A549 treated with CpdA at 1 μM for 4 hours (cell line): ENCODE results near the gene TRAF4. TPM values are rescaled to one million over a fixed set of nuclear protein-coding genes. Genes with fewer than 3 reads are reported as not detected.

Source experiments
- total RNA-seq: library from RNA; stranded (reverse); fragments of 200-300 nt; extraction: Qiagen RNA extraction; gene quantifications from 5 replicates; pipeline ENCODE4 v1.2.3, GENCODE V29; 2022; ENCODE audit warnings: low read depth

Gene TRAF4, protein sequence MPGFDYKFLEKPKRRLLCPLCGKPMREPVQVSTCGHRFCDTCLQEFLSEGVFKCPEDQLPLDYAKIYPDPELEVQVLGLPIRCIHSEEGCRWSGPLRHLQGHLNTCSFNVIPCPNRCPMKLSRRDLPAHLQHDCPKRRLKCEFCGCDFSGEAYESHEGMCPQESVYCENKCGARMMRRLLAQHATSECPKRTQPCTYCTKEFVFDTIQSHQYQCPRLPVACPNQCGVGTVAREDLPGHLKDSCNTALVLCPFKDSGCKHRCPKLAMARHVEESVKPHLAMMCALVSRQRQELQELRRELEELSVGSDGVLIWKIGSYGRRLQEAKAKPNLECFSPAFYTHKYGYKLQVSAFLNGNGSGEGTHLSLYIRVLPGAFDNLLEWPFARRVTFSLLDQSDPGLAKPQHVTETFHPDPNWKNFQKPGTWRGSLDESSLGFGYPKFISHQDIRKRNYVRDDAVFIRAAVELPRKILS
- total RNA-seq = 56.8 to 78.8 TPM (median 75.3 TPM) in 5 replicates

DNA sequence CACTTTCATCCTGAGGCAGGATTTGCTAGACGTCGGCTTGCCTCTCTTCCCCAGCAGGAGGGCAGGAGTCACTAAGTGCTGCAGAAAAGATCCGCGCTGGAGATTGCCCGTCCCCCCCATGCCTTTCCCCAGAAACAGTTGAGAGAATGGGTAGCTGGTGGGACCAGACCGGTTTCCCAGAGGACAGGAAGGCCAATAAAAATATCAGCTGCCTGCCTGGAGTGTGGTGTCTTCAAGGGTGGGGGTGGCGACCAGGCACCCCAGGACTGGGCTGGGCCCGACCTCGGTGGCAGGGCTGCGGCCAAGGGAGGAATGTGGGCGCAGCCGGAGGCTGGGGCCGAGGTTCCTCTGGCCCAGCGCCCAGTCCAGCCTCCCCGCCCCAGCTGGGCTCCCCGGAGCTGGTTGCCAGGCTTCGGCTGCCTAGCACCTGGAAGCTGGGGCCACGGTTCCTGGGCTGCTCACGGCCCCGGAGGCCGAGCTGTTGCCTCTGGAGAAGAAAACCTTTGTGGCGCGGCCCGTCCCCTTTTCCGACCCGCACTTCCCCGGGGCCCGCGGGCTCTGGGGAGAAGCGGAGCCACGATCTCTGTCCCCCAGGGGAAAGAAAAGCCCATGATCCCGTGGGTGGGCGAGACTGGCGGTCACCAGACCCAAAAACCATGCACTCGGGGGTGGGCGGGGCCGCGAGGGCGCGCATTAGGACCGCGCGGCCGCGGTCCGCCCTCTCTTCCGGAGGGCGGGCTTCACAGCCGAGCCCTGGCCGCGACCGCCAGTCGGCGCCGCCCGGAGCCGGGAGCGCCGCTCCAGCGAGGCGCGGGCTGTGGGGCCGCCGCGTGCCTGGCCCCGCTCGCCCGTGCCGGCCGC lies at the start of gene TRAF4:
Gene TRAF4 (plus strand): TSS at position 769 of the 861 bp plus-strand sequence. CDS start 102 bp downstream, outside the sequence.

DNA sequence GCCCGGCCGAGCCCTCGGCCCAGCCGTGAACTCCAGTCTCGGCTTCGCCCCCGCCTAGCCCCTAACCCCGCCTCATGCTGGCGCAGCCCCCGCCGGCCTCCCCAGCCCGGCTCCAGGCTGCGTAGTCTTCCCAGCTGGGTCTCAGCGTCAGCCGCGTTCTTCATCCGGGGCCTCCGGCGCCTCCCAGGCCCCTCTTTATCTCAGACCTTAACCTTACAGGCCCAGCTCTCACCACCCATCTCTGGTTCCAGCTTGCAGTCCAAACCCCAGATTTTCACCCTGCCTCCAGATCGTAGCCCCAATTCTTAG lies 32.1 kb upstream of the TRAF4 start, which contains the start of gene PROCA1:
Gene PROCA1 (minus strand): TSS at position 166 of the 309 bp plus-strand sequence. CDS start 228 bp downstream, outside the sequence.

DNA sequence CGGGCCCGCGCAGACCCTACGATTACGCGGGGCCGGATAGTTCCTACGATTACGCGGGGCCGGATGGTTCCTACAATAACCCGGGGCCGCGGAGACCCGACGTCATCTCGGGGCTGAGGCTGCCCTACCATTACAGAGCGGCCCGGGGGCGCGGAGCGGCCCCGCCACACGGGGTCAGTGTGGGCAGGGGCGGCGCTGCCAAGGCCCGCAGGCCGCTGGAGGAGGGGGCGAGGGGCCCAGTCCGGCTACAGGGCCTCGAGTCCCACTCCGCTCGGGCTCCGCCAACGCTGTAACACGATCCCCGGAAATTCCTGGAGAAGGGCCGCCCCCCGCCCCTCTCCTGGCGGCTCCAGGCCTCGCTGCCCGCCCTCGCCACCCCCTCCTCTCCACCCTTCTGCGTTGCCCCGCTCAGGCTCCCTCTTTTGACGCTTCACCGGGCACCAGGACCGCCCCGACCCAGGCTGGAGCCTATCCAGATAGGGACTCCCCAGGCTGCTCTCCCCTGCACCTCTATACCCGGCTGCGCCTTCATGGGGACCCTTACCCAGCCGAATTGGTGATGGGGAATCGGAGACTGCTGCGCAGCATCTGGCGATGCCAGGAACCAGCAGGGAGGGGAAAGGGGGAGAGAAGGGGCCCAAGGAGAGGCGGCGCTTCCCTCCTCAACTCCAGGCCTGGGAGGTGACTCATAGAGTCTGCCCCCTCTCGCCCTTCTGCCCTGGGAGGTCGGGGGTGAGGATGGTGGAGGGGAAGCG lies 26.1 kb upstream of the TRAF4 start, which contains the start of gene RAB34:
Gene RAB34 (minus strand): TSS at position 291 of the 755 bp plus-strand sequence. CDS start 602 bp downstream, outside the sequence.

DNA sequence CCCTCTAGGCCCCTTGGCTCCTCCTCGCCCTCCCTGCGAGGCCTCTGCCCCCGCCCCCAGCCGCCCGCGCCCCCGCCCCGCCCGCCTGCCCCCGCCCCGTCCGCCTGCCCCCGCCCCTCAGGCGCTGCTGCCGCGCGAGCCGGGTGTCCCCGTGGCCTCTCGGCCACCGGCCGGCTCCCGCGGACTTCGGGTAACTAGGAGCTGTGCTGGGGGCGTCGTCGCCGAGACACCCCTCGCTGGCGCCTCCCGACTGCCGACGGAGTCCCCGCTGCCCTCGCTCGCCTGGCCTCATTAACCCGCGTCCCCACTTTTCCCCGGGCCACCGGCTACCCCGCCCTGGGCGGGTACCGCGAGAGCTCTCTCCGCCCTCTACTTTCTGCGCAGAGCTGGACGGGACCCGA lies 17.6 kb upstream of the TRAF4 start, which contains the start of gene TLCD1:
Gene TLCD1 (minus strand): TSS at position 8 of the 401 bp plus-strand sequence. CDS start 136 bp downstream, outside the sequence.

DNA sequence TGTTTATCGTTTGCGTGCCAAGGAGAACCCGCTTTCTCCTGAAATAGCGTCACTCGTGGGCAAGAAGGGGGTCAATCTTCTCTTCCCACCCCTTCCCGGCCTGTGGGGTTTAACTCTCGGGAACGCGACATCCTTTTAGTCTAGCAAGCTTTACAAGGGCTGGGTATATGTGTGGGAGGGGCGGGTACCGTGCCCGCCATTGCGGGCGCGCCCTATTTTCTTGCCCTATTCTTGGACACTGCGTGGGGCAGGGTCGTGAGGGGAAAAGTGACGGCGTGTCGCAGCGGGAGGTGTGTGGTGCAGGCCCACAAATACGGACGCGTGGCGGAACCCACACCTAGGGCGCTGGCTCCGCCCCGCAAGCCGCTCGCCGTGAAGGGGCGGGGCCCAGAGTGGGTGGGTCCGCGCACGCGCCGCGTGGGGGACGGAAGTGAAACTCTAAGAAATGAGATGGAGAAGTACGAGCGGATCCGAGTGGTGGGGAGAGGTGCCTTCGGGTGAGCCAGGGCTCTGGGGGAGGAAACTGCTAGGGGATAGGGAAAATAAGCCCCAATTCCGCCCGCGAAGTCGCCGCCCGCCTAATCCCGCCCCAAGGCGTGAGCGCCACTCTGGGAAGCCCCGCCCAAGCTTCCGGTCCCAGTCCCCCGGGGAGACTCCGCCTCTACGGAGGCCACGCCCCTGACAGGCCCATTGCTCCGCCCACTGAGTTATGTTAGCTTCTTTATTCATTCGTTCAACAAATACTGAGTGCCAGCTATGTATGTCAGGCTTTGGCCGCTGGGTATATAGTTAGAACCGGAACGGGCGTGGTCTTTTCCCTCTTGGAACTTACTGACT lies 15.2 kb upstream of the TRAF4 start, which contains the start of gene NEK8:
Gene NEK8 (plus strand): TSS at position 425 of the 837 bp plus-strand sequence. CDS start 26 bp downstream, at position 451.

Other genes starting within 250 kb of the TRAF4 start
- 0.02 to 0.20 TPM (median 0.04 TPM) in 3 of 5 replicates, not detected in the others for gene FOXN1, start 237.7 kb upstream of the TRAF4 start, total RNA-seq
- gene UNC119, start 191.4 kb upstream of the TRAF4 start, total RNA-seq = 26.8 to 35.3 TPM (median 27.5 TPM) in 5 replicates
- 53.8 to 66.3 TPM (median 62.8 TPM) in 5 replicates for gene PIGS, start 172.5 kb upstream of the TRAF4 start, total RNA-seq
- gene ALDOC, start 167.1 kb upstream of the TRAF4 start, total RNA-seq = 1.2 to 2.5 TPM (median 1.9 TPM) in 5 replicates
- gene SPAG5, start 145.0 kb upstream of the TRAF4 start, total RNA-seq = 77.5 to 86.2 TPM (median 81.5 TPM) in 5 replicates
- gene RSKR, start 129.8 kb upstream of the TRAF4 start, total RNA-seq = 3.4 to 6.2 TPM (median 4.3 TPM) in 5 replicates
- gene BLTP2, start 98.9 kb upstream of the TRAF4 start, total RNA-seq = 54.9 to 85.2 TPM (median 59.7 TPM) in 5 replicates
- gene SDF2, start 82.1 kb upstream of the TRAF4 start, total RNA-seq = 80.1 to 93.3 TPM (median 86.3 TPM) in 5 replicates
- 71.8 to 81.6 TPM (median 75.5 TPM) in 5 replicates for gene SUPT6H, start 81.8 kb upstream of the TRAF4 start, total RNA-seq
- 1.0 to 2.2 TPM (median 1.3 TPM) in 5 replicates for gene PROCA1, start 32.1 kb upstream of the TRAF4 start, total RNA-seq
- 237 to 279 TPM (median 261 TPM) in 5 replicates for gene RAB34, start 26.1 kb upstream of the TRAF4 start, total RNA-seq
- gene RPL23A, start 24.0 kb upstream of the TRAF4 start, total RNA-seq = 1,884 to 2,485 TPM (median 2,244 TPM) in 5 replicates
- gene TLCD1, start 17.8 kb upstream of the TRAF4 start, total RNA-seq = 30.6 to 49.5 TPM (median 46.7 TPM) in 5 replicates
- 4.0 to 5.7 TPM (median 4.7 TPM) in 5 replicates for gene NEK8, start 15.2 kb upstream of the TRAF4 start, total RNA-seq
- 17.4 to 22.4 TPM (median 20.1 TPM) in 5 replicates for gene FAM222B, start 98.8 kb downstream of the TRAF4 start, total RNA-seq
- gene ERAL1, start 111.0 kb downstream of the TRAF4 start, total RNA-seq = 71.7 to 92.3 TPM (median 89.0 TPM) in 5 replicates
- gene FLOT2, start 153.7 kb downstream of the TRAF4 start, total RNA-seq = 64.3 to 77.1 TPM (median 74.3 TPM) in 5 replicates
- 5.2 to 6.4 TPM (median 6.0 TPM) in 5 replicates for gene DHRS13, start 159.1 kb downstream of the TRAF4 start, total RNA-seq
- 31.8 to 37.5 TPM (median 36.2 TPM) in 5 replicates for gene PHF12, start 207.5 kb downstream of the TRAF4 start, total RNA-seq